CD4-positive, alpha-beta T cell treated with Interleukin-15 for 4 hours (primary cell): Measurements from ENCODE around the gene TBL2.
"Not testable (repeated sequence)": the region's sequence is repeated elsewhere in the genome, so short reads cannot be mapped to it uniquely, and the experiment has no call there.

ENCODE experiments used
- DNase-seq: peaks from one replicate; pipeline ENCODE4 v3.0.0-alpha.2; 2020; ENCODE audit warnings: low spot score

The TBL2 gene

DNA sequence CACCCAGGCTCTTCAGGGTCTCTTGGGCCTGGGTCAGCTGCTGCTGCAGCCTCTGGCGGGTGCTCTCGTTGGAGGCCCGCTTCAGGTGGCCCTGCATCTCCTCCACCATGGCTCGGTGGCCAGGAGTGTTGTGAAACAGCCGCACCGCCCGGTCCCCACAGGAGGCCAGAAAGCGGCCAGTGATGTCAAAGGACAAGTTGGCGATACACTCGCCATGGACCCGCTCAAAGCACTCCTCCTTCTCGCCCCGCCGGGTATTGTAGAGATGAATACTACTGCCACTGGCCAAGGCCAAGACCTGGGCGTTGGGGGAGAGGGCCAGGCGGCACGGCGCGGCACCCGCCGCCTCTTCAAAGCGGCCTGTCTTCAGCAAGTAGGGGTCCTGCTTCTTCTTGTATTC lies 7.9 kb downstream of the TBL2 start:
- DNase-seq, result no peak

- DNase-seq, result no peak
Observed at GRCh38 chr7:73569042-73569608, 9.3 kb downstream of the TBL2 start.

- DNase-seq, result no peak
Observed at GRCh38 chr7:73567846-73568685, 10.3 kb downstream of the TBL2 start.

DNA sequence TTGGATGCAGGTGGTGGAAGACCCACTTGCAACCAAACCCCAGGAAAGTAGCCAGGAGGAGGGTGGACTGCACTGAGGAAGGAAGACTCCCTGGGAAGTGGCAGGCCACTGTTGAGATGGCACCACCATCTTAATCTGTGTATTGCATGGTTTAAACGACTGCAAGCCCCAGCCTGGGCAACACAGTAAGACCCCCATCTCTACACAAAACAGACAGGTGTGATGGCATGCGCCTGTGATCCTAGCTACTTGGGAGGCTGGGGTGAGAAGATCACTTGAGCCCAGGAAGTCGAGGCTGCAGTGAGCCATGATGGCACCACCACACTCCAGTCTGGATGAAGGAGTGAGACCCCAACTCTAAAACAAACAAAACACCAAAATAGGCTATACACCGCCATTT lies 11.2 kb downstream of the TBL2 start:
- DNase-seq, result no peak

- DNase-seq, result not testable (repeated sequence)
Observed at GRCh38 chr7:73566431-73566830, 11.9 kb downstream of the TBL2 start.

- no peak for DNase-seq
Observed at GRCh38 chr7:73565675-73566340, 12.6 kb downstream of the TBL2 start.

DNA sequence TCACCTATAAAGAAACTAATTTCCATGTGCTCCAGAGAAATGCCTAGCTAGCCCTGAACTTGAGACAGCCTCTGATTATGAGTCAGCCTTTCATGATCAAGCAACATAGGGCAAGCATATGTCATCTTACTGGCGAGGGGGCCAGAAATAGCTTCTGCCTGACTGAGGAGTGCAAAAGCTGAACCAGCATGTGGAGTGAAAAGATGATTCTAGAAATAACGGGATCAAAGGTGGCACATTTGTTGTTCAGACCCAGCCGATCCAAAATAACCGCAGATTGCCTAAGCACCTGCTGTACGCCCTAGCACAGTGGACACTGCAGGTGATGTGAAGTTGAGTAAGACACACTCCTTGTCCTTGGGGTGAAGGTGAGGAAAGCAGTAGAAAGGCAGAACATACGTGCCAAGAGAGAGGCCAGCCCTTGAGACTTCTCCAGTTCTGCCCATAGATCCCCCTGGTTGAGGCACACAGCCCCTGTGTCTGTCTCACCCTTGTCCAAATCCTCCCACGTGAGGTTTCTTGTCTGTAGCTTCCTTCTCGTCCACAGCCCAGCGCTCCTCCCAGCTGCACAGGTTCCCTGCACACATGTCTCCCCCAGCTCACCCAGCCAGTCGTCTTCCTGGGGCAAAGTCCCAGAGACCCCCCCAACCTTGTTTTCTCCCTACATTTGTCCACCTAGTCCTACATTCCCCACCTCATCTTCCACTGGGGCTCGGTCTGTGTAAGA lies 18.1 kb downstream of the TBL2 start:
- no peak for DNase-seq

- peak; percentile 81 for DNase-seq
Observed at GRCh38 chr7:73557397-73558257, 20.8 kb downstream of the TBL2 start, which contains the start of gene BCL7B. Gene BCL7B (minus strand): TSS chr7:73557690. CDS start chr7:73557578, 112 bp downstream.

GRCh38 chr7:73557108-73557396 lies 21.3 kb downstream of the TBL2 start:
- DNase-seq, result peak; percentile 89

DNA sequence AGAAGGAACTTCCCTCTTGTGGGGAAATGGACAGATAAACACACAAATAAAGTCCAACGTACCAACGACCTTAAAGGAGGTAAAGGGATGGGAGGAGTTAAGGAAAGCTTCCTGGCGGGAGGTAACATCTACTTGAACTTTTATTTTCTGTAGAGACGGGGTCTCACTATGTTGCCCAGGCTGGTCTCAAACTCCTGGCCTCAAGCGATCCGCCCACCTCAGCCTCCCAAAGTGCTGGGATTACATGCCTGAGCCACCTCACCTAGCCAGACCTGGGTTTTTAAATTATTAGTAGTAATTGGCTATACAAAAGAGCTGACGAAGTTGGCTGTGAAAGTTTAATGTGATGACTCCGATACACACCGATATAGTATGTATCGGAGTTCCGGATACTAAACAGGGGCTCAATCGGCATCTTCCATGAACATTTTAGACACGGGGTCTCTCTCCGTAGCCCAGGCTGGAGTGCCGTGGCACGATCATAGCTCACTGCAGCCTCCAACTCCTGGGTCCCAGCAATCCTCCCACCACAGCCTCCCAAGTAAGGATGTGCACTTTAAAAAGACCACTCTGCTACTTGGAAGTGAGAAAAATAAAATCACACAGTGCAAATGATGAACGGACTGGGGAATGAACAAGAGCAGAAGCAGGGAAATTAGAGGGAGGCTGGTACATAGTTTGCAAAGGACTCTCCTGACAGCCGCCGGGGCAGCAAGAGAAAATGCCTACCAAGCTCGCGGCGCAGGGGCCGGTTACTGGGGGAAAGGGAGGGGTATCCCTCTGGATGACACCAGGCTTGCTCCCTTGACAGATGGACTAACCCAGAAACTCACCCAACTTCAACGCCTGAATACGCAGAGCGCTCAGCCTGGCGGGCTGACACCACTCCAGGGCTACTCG lies 21.9 kb downstream of the TBL2 start:
- no peak for DNase-seq

DNA sequence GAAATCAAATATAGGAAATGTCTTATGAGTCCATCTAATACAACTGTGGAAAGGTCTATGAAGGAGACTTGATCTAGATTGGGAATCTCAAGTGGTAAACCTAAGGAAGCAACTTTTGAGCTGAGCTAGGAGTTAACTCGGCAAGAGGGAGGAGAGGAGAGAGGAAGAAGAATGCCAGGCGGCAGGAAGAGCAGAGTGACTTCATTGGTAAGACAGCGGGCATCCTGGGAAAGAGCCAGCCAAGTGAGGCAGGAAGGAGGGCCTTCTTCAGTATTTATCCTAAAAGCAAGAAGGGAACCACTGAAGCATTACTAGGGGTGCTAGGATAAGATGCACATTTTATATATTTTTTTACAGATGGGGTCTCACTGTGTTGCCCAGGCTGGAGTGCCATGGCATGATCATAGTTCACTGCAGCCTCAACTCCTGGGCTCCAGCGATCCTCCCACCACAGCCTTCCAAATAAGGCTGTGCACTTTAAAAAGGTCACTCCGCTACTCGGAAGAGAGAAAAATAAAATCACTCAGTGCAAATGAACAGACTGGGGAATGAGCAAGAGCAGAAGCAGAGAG lies 22.9 kb downstream of the TBL2 start:
- DNase-seq, result no peak

DNA sequence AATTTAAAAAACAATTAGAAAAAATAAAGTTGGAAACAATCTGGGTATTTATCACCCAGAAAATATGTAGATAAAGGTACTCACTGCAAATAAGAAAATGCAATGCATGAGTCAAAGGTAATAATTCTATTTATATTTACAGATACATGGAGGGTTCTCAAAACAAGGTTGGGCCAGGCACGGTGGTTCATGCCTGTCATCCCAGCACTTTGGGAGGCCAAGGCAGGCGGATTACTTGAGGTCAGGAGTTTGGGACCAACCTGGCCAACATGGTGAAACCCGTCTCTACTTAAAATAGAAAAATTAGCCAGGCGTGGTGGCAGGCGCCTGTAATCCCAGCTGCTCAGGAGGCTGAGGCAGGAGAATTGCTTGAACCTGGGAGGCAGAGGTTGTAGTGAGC lies 28.3 kb downstream of the TBL2 start:
- DNase-seq, result not testable (repeated sequence)

DNA sequence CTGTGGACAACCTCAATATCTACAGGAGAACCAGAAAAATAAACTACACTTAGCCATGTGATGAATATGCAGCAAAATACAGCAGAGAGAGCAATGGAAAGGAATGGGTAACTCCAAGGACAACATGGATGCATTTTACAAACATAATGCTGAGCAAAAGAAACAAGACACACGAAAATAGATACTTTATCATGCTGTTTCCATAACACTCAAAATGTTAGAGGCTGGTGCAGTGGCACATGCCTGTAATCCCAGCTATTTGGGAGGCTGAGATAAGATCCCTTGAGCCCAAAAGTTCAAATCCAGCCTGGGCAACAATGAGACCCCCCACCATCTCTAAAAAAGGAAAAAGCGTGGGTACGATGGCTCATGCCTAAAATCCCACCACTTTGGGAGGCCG lies 29.2 kb downstream of the TBL2 start:
- no peak for DNase-seq

DNA sequence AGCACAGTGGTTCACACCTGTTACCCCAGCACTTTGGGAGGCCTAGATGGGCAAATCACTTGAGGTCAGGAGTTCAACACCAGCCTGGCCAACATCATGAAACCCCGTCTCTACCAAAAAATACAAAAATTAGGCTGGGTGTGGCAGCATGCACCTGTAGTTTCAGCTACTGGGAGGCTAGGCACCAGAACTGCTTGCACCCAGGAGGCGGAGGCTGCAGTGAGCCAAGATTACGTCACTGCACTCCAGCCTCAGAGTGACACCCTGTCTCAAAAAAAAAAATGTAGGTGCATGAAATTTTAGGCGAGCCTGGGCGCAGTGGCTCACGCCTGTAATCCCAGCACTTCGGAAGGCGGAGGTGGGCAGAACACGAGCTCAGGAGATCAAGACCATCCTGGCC lies 30.5 kb downstream of the TBL2 start:
- DNase-seq, result no peak

GRCh38 chr7:73544678-73545077 lies 33.7 kb downstream of the TBL2 start:
- DNase-seq, result no peak

- no peak for DNase-seq
Observed at GRCh38 chr7:73541722-73542121, 36.7 kb downstream of the TBL2 start.

GRCh38 chr7:73539709-73540108 lies 38.7 kb downstream of the TBL2 start:
- DNase-seq, result no peak

DNA sequence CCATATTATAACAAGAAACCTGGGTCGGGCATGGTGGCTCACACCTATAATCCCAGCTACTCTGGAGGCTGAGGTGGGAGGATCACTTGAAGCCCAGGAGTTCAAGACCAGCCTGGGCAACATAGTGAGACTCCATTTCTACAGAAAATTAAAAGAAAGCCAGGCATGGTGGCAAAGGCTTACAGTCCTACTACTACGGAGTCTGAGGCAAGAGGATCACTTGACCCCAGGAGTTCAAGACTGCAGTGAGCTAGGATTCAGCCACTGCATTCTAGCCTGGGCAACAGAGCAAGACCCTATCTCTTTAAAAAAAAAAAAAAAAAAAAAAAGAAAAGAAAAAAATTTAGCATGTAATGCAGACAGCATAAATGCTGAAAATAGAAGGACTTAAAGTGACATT lies 39.9 kb downstream of the TBL2 start:
- DNase-seq, result not testable (repeated sequence)

- no peak for DNase-seq
Observed at GRCh38 chr7:73537051-73537450, 41.3 kb downstream of the TBL2 start.

DNA sequence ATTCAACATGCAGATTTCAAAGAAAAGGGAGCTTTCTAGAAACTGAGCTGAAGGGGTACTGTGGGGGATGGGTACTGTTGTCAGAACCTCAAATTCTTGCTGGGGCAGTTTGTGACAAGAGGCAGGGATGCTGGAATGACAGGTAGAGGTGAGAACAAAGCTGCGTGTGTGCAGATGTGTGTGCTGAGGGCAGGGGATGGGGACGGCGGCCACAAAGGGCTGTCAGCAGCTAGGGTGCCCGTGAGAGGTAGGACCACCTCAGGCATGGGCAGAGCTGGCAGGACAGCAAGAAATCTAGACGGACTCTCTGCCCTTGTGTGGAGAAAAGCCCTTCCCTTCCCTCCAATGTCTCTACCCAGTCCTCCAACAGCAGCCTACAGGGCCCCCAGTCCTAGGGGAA lies 41.9 kb downstream of the TBL2 start:
- DNase-seq, result no peak
